HEK293 (cell line): ENCODE measurements around the gene PRSS2.

ENCODE experiments used
- CTCF ChIP-seq: fragments of 450-650 bp; formaldehyde crosslinking; IDR thresholded peaks from 2 replicates; pipeline ENCODE4 v1.5.1; 2016; ENCODE audit warnings: missing biosample characterization, missing genetic modification characterization
- GLI2 ChIP-seq: fragments of 450-650 bp; formaldehyde crosslinking; IDR thresholded peaks from 2 replicates; pipeline ENCODE4; 2017; ENCODE audit warnings: missing biosample characterization, missing genetic modification characterization, low read depth, borderline replicate concordance
- WT1 ChIP-seq: fragments of 450-650 bp; formaldehyde crosslinking; IDR thresholded peaks from 2 replicates; pipeline ENCODE4 v1.5.1; 2016; ENCODE audit warnings: missing biosample characterization, missing genetic modification characterization
- YY1 ChIP-seq: fragments of 450-650 bp; formaldehyde crosslinking; IDR thresholded peaks from 2 replicates; pipeline ENCODE4 v1.5.1; 2018; ENCODE audit warnings: missing biosample characterization, missing genetic modification characterization
- ZNF174 ChIP-seq: fragments of 450-650 bp; formaldehyde crosslinking; IDR thresholded peaks from 2 replicates; pipeline ENCODE4 v1.5.0; 2017; ENCODE audit warnings: missing biosample characterization, mild to moderate bottlenecking, missing genetic modification characterization
- ZNF585B ChIP-seq: fragments of 450-650 bp; formaldehyde crosslinking; IDR thresholded peaks from 2 replicates; pipeline ENCODE4 v1.5.1; 2016; ENCODE audit warnings: missing biosample characterization, missing genetic modification characterization
- TF ChIP-seq, protein P1 (sequence below): fragments of 450-650 bp; formaldehyde crosslinking; IDR thresholded peaks from 2 replicates; pipeline ENCODE4 v1.5.1; 2016; ENCODE audit warnings: missing biosample characterization, missing genetic modification characterization

DNA sequence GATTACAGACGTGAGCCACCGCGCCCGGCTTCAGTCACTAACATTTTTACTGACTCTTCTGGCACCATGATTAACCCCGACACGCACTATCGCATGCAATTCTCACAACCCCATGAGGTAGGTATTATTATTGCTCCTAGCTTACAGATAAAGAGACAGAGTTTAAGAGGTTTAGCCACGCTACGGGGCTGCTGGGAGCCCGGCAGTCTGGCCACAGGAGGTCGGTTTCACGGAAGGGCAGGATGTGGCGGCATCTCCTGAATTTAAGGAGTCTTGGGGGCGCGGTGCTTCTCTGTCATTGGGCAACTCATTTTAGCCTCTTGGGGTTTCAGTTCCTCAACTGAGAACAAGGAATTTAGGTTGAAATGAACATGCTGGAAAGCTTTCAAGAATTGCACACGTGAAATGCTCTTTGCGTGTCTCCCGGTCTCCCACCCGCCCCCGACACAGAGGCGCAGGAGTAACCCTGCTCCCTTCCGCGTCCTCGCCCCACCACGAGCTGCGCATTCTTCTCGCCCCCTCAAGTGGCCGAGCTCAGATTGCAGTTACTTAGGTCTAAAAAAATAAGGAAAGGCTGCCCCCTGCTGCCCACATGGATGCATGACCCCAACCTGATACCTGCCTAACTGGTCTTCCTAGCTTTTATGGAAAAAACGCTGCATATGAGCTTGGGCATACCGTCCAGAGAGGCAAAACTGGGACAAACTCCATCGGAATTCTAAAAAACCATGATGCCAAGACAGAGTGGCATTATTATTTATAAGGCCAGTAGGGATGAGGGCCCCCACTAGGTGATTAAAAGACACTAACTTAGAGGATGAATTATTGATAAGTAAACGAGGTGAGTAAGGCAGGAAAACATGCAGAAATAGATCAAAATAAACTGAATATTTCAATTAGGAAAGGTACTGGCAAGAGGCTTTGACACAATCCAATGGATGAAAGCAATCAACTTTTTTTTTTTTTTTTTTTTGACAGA lies 12.4 kb downstream of the PRSS2 start:
- TF ChIP-seq ZNF174 (no peak), ZNF585B (tag by site-specific recombination) (no peak), WT1 (tag by site-specific recombination) (no peak), CTCF (tag by site-specific recombination) (peak; percentile 82), GLI2 (no peak), YY1 (tag by site-specific recombination) (no peak)
- TF ChIP-seq, protein P1, sequence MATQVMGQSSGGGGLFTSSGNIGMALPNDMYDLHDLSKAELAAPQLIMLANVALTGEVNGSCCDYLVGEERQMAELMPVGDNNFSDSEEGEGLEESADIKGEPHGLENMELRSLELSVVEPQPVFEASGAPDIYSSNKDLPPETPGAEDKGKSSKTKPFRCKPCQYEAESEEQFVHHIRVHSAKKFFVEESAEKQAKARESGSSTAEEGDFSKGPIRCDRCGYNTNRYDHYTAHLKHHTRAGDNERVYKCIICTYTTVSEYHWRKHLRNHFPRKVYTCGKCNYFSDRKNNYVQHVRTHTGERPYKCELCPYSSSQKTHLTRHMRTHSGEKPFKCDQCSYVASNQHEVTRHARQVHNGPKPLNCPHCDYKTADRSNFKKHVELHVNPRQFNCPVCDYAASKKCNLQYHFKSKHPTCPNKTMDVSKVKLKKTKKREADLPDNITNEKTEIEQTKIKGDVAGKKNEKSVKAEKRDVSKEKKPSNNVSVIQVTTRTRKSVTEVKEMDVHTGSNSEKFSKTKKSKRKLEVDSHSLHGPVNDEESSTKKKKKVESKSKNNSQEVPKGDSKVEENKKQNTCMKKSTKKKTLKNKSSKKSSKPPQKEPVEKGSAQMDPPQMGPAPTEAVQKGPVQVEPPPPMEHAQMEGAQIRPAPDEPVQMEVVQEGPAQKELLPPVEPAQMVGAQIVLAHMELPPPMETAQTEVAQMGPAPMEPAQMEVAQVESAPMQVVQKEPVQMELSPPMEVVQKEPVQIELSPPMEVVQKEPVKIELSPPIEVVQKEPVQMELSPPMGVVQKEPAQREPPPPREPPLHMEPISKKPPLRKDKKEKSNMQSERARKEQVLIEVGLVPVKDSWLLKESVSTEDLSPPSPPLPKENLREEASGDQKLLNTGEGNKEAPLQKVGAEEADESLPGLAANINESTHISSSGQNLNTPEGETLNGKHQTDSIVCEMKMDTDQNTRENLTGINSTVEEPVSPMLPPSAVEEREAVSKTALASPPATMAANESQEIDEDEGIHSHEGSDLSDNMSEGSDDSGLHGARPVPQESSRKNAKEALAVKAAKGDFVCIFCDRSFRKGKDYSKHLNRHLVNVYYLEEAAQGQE (tag by site-specific recombination): no peak
